GM18507 (cell line): ENCODE data around the gene LRMDA.

Source experiments
- DNase-seq: peaks from one replicate; pipeline ENCODE4 v3.0.0; 2011; ENCODE audit warnings: low read depth; ENCODE audit not compliant: insufficient read length; ENCODE audit errors: extremely low spot score
- FAIRE-seq: peaks from 2 replicates; lab custom pipeline; 2011; peaks lifted over from hg19 to GRCh38; lab: Jason Lieb, UNC

The LRMDA gene

GRCh38 chr10:76286536-76286935, 855.1 kb downstream of the LRMDA start:
- FAIRE-seq (no peak), DNase-seq (no peak)

- DNase-seq: no peak
- FAIRE-seq: no peak
Measured at GRCh38 chr10:76287856-76288255, 856.4 kb downstream of the LRMDA start.

DNA sequence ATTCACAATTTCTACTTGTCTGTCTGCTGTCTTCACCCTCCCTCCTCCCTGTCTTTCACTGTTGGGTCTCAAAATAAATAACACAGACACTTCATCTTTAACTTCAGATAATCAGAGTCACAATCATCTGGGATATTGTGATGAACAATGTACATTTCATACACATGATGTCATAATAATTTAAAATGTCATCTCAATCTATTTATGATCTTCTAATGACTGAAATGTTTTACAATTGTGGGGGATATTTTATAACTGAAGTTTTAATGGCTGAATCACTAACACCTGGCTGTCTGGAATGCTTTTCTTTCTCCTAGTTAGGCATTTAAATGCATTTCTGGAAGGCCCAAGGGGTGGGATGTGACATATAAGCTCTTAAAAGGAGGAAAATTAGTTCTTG, 859.8 kb downstream of the LRMDA start:
- no peak for FAIRE-seq

DNA sequence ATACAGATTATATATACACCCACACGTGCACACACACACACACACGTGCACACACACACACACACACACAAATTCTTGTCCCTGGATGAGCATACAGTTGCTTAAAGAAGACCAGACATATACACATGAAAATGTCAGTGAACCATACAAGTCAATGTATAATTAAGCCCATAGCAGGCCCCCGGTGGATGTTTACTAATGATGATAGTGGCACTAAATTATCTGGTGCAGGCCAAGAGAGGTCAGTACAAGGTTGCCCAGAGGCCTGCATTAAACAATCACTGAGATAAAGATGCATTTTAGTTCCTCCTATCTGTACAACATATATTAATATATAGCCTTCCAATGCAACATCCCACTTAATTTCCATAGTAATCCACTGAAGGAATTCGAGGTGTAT, 860.5 kb downstream of the LRMDA start:
- FAIRE-seq (no peak), DNase-seq (no peak)

More for the DNA sequence above, 859.8 kb downstream of the LRMDA start:
- no peak for DNase-seq

DNA sequence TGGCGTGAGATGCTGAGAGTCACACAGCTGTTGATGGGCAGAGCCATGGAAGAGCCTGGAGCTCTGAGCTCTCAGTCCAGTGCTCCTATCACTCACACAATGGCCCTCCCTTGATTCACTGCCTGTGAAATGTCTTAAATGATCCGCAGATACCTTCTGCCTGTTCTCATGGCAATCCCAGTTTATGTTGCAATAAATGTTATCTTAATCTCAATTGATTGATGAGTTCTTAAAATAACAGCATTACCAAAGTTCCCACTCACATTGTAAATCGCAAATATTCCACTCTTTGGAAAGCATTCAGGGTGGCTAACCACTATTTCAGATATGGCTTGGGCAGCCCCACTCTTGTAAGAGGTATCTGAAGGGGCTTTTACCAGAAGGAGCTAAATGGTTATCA, 865.5 kb downstream of the LRMDA start:
- FAIRE-seq (no peak), DNase-seq (no peak)

GRCh38 chr10:76297358-76297757, 865.9 kb downstream of the LRMDA start:
- FAIRE-seq: no peak

GRCh38 chr10:76297780-76298281, 866.4 kb downstream of the LRMDA start:
- DNase-seq (no peak), FAIRE-seq (no peak)

More at GRCh38 chr10:76297358-76297757, 865.9 kb downstream of the LRMDA start:
- DNase-seq: no peak

DNA sequence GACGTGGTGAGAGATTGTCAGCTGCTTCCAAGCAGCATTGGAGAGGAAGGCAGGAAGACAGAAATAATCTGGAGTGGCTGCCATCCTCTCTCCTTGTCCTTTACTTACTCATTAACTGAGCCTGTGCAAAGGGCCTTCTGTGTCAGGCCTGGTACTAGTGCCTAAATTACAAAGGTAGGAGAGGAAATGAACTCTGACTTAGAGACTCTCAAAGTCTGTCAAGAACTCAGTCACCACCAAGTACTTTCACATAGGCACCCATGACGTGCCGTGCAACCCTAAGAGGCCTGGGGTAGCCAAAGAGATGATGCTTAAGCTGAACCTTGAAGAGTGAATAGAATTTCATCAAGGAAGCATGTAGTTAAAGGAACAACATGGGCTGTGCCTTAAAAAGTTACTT, 866.9 kb downstream of the LRMDA start:
- FAIRE-seq (no peak), DNase-seq (no peak)

DNA sequence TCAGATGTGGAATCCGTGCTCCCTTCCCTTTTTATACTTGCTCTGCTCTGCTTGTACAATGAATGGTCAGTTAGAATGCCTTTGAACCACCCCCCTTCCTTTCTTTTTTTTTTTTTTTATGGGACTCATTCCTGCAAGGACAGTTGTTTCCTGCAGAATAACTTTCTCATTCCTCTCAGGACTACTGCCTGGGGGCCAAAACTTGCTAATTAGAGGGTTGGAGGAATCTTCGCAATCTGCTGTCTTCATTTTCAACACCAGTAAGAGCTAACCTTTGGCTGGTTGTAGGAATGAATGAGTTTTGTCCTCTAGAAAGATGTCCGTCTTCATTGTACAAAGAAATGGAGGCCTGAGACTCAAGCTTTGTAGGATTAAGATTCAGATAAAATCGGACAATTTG, 868.1 kb downstream of the LRMDA start:
- FAIRE-seq (no peak), DNase-seq (no peak)

GRCh38 chr10:76301211-76301610, 869.8 kb downstream of the LRMDA start:
- no peak for DNase-seq
- FAIRE-seq: no peak

DNA sequence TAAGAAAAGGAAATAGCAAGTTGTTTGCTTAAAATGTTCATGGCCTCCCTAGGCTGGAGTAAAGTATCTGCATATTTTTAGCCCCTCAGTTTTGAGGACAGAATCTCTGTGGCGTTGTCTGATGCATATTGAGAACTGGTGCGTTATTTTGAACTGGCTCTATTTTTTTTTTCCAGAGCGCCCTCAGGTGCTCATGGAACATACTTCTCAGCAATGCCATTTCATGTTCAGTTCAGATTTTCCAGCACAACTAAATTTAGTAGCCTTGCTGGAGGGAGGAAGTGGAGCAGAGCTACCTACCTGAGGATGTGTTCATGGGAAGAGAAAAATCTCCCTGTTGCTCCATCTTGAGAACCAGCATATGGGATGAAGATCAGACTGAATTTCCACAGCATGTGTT, 870.5 kb downstream of the LRMDA start:
- no peak for FAIRE-seq
- no peak for DNase-seq

DNA sequence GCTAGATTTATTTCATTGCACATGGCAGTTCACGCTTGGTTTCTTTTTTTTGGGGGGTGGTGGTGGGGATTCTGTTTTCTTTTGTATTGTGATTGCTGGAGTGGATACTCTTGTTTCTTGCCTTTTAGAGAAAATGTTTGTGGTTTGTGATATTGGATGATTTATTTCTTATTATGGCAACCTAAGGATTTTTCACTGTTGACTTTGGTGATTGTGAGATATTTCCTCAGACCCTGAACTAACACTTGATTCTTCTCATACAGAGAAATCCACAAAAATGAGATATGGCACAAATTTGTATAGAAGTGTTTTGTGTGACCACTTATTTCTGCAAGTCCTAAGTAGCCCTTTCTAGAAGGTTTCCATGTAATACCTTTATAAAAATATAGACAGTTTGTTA, 871.1 kb downstream of the LRMDA start:
- FAIRE-seq: no peak
- no peak for DNase-seq

- DNase-seq: no peak
- no peak for FAIRE-seq
Measured at GRCh38 chr10:76302961-76303630, 871.7 kb downstream of the LRMDA start.

DNA sequence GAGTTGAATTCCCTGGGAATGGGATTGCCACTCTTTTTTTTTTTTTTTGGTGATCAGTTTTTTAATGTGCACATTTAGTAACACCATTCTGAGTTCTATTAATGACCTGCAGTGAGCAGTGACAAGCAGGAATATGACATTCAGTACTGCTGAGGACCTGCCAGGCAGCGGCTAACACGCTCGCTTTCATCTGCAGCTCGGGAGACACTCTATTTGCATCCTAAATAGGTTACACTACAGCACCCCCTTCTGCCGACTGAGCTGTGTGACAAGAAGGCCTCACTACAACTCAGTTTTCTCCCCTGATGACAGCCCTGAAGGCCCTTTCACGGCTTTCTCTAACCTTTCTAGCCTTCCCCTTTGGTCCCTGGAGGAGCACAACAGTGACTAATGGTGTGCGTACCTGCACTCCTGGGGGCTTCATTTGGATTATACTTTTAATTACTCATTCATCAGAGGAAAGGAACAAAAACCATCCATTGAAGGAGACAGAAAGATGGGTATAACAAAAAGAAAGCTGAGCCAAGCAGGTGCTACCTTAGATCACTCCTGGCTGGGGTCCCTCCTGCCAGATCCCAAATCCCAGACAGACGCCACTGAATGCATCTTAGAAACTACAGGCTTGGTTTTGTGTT, 872.4 kb downstream of the LRMDA start:
- FAIRE-seq (no peak), DNase-seq (peak; percentile 8)

- FAIRE-seq (no peak), DNase-seq (no peak)
Measured at GRCh38 chr10:76305930-76306615, 874.6 kb downstream of the LRMDA start.

DNA sequence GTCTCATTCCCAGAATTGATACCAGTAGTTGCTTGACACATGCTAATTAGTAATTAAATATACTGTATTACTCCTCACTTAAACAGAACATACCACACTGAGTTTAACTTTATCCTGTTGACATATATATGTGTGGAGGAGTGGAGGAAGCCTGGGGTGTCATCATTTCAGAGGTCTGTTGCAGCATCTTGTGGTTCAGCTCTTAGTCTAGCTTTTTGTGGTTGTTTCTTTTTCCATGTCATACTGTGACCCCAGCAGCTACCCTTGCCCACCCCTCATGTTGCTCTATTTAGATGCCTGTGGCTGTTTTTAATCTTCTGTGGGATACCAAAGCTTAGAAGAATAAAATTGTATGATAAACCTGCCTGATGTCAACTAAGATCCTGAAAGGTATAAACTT, 875.4 kb downstream of the LRMDA start:
- no peak for FAIRE-seq

DNA sequence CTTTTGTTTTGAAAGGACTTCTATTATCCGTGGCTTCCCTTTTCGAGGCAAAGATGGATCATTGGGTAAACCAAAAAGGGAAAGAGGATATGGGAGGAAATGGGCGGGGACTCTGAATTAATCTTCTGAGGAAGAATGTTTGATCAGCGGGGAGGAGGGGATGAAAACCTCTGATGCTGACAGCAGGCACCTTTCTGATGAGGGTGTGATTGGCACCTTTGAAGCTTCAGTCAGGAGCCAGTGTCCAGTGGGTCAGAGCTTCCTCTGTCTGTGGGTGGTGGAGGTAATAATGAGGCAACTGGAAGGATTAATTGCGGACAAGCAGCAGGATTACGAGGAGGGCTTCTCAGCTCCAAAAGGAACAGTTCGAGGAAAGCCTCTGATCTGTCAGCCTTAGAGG, 877.6 kb downstream of the LRMDA start:
- FAIRE-seq: no peak
- no peak for DNase-seq

More for the DNA sequence above, 875.4 kb downstream of the LRMDA start:
- no peak for DNase-seq

GRCh38 chr10:76309741-76310587, 878.5 kb downstream of the LRMDA start:
- FAIRE-seq (no peak), DNase-seq (no peak)

- DNase-seq: no peak
- FAIRE-seq: no peak
Measured at GRCh38 chr10:76310588-76311080, 879.2 kb downstream of the LRMDA start.
